Fibroblast of mammary gland (primary cell): Measurements from ENCODE around the gene C19orf12.

Experiments used
- DNase-seq: peaks from one replicate; pipeline ENCODE4 v3.0.0-alpha.2; 2010; ENCODE audit warnings: low read depth
- H3K4me3 ChIP-seq: 2 replicates; pipeline ENCODE4 v1.5.1; 2011; ENCODE audit warnings: low read depth, mild to moderate bottlenecking, low read length, moderate library complexity; ENCODE audit not compliant: control insufficient read depth
- CTCF ChIP-seq: conservative IDR thresholded peaks from 2 replicates; pipeline ENCODE4 v1.5.1; 2011; ENCODE audit warnings: low read depth, low read length, inconsistent platforms; ENCODE audit not compliant: control insufficient read depth, insufficient read depth

C19orf12 gene

GRCh38 chr19:29714953-29715700, at the start of gene C19orf12:
TSS of gene C19orf12 (minus strand) at chr19:29715261. CDS start at chr19:29708413, 6,848 bp downstream.
- H3K4me3 ChIP-seq: peak within 1 kb of the TSS; percentile 71
- no peak for TF ChIP-seq CTCF
- DNase-seq: peak; percentile 14

GRCh38 chr19:29764361-29764760, 49.3 kb upstream of the C19orf12 start:
- no peak for DNase-seq
- no peak for TF ChIP-seq CTCF
- H3K4me3 ChIP-seq: no peak overlapping the region

GRCh38 chr19:29763196-29763595, 48.1 kb upstream of the C19orf12 start:
- no peak for TF ChIP-seq CTCF
- no peak overlapping the region for H3K4me3 ChIP-seq
- no peak for DNase-seq

GRCh38 chr19:29761575-29762232, 46.6 kb upstream of the C19orf12 start:
- TF ChIP-seq CTCF: no peak
- no peak for DNase-seq

GRCh38 chr19:29760752-29761502, 45.9 kb upstream of the C19orf12 start:
- no peak for TF ChIP-seq CTCF
- no peak for DNase-seq
- H3K4me3 ChIP-seq: no peak overlapping the region

More at GRCh38 chr19:29761575-29762232, 46.6 kb upstream of the C19orf12 start:
- no peak overlapping the region for H3K4me3 ChIP-seq

- no peak for DNase-seq
- no peak overlapping the region for H3K4me3 ChIP-seq
- TF ChIP-seq CTCF: no peak
Measured at GRCh38 chr19:29759359-29759758, 44.3 kb upstream of the C19orf12 start.
